Measurements from ENCODE around the gene TLE3.
"Not testable (repeated sequence)": the region's sequence is repeated elsewhere in the genome, so short reads cannot be mapped to it uniquely, and the experiment has no call there.

Gene TLE3

GRCh38 chr15:70118599-70118998 is 20.9 kb upstream of the TLE3 start:
- no peaks in the 10 kb centered on the region for H3K9me3 ChIP-seq (ENCODE audit: low read depth, low read length)
- DNase-seq (ENCODE audit: low read depth, low spot score) = no peak
- no peak overlapping the region for H3K27ac ChIP-seq
- no peaks in the 10 kb centered on the region for H3K36me3 ChIP-seq (ENCODE audit: insufficient read depth, low read length)
- no peak overlapping the region for H3K9ac ChIP-seq (ENCODE audit: insufficient read length)
- TF ChIP-seq POLR2AphosphoS5 (IDR thresholded peaks at IDR 0.05; ENCODE audit: borderline replicate concordance, low read depth, low read length) (no peak), EZH2 (IDR thresholded peaks at IDR 0.05) (no peak), FOXP2 (optimal IDR thresholded peaks at IDR 0.05; ENCODE audit: control extremely low read depth, extremely low read length, insufficient read depth) (no peak)
- H3K4me3 ChIP-seq = no peak overlapping the region

GRCh38 chr15:70116317-70116716 is 18.6 kb upstream of the TLE3 start:
- H3K27ac ChIP-seq = no peak overlapping the region
- DNase-seq (ENCODE audit: low read depth, low spot score) = no peak
- no peak overlapping the region for H3K9ac ChIP-seq (ENCODE audit: insufficient read length)
- no peaks in the 10 kb centered on the region for H3K36me3 ChIP-seq (ENCODE audit: insufficient read depth, low read length)
- no peak overlapping the region for H3K4me3 ChIP-seq
- no peaks in the 10 kb centered on the region for H3K9me3 ChIP-seq (ENCODE audit: low read depth, low read length)
- TF ChIP-seq FOXP2 (optimal IDR thresholded peaks at IDR 0.05; ENCODE audit: control extremely low read depth, extremely low read length, insufficient read depth) (no peak), POLR2AphosphoS5 (IDR thresholded peaks at IDR 0.05; ENCODE audit: borderline replicate concordance, low read depth, low read length) (no peak), EZH2 (IDR thresholded peaks at IDR 0.05) (no peak)

GRCh38 chr15:70114221-70114620 is 16.5 kb upstream of the TLE3 start:
- Histone ChIP-seq H3K36me3 (ENCODE audit: insufficient read depth, low read length) (no peaks in the 10 kb centered on the region), H3K27ac (no peak overlapping the region), H3K9me3 (ENCODE audit: low read depth, low read length) (no peaks in the 10 kb centered on the region), H3K4me3 (no peak overlapping the region), H3K9ac (ENCODE audit: insufficient read length) (no peak overlapping the region)
- TF ChIP-seq EZH2 (IDR thresholded peaks at IDR 0.05) (no peak), POLR2AphosphoS5 (IDR thresholded peaks at IDR 0.05; ENCODE audit: borderline replicate concordance, low read depth, low read length) (no peak), FOXP2 (optimal IDR thresholded peaks at IDR 0.05; ENCODE audit: control extremely low read depth, extremely low read length, insufficient read depth) (no peak)
- DNase-seq (ENCODE audit: low read depth, low spot score) = no peak

GRCh38 chr15:70113304-70113700 is 15.6 kb upstream of the TLE3 start:
- no peak overlapping the region for H3K9ac ChIP-seq (ENCODE audit: insufficient read length)
- H3K36me3 ChIP-seq (ENCODE audit: insufficient read depth, low read length) = no peaks in the 10 kb centered on the region
- no peak overlapping the region for H3K27ac ChIP-seq
- no peak for DNase-seq (ENCODE audit: low read depth, low spot score)
- no peaks in the 10 kb centered on the region for H3K9me3 ChIP-seq (ENCODE audit: low read depth, low read length)
- no peak overlapping the region for H3K4me3 ChIP-seq
- TF ChIP-seq EZH2 (IDR thresholded peaks at IDR 0.05) = no peak
- TF ChIP-seq FOXP2 (optimal IDR thresholded peaks at IDR 0.05; ENCODE audit: control extremely low read depth, extremely low read length, insufficient read depth) = no peak
- no peak for TF ChIP-seq POLR2AphosphoS5 (IDR thresholded peaks at IDR 0.05; ENCODE audit: borderline replicate concordance, low read depth, low read length)

- H3K9me3 ChIP-seq (ENCODE audit: low read depth, low read length); H3K4me3 ChIP-seq; H3K9ac ChIP-seq (ENCODE audit: insufficient read length); DNase-seq (ENCODE audit: low read depth, low spot score); H3K27ac ChIP-seq; H3K36me3 ChIP-seq (ENCODE audit: insufficient read depth, low read length): not testable (repeated sequence)
Measured at GRCh38 chr15:70112572-70113303, 15.0 kb upstream of the TLE3 start.

- TF ChIP-seq EZH2 (IDR thresholded peaks at IDR 0.05) = no peak
- no peaks in the 10 kb centered on the region for H3K36me3 ChIP-seq (ENCODE audit: insufficient read depth, low read length)
- H3K27ac ChIP-seq = no peak overlapping the region
- peak overlapping the region; percentile 65 for H3K4me3 ChIP-seq
- no peaks in the 10 kb centered on the region for H3K9me3 ChIP-seq (ENCODE audit: low read depth, low read length)
- H3K9ac ChIP-seq (ENCODE audit: insufficient read length) = peak overlapping the region; percentile 29
- DNase-seq (ENCODE audit: low read depth, low spot score) = no peak
Measured at GRCh38 chr15:70112074-70112395, 14.3 kb upstream of the TLE3 start.

- Histone ChIP-seq H3K9ac (ENCODE audit: insufficient read length) (peak overlapping the region; percentile 29), H3K36me3 (ENCODE audit: insufficient read depth, low read length) (no peaks in the 10 kb centered on the region), H3K9me3 (ENCODE audit: low read depth, low read length) (no peaks in the 10 kb centered on the region), H3K4me3 (peak overlapping the region; percentile 65), H3K27ac (peak overlapping the region; percentile 53; the same call in 1 of the 2 replicates)
- TF ChIP-seq POLR2AphosphoS5 (IDR thresholded peaks at IDR 0.05; ENCODE audit: borderline replicate concordance, low read depth, low read length) = peak; percentile 69
- TF ChIP-seq FOXP2 (optimal IDR thresholded peaks at IDR 0.05; ENCODE audit: control extremely low read depth, extremely low read length, insufficient read depth) = no peak
- peak; percentile 66 for DNase-seq (ENCODE audit: low read depth, low spot score)
Measured at GRCh38 chr15:70111203-70112073, 13.7 kb upstream of the TLE3 start.

- Histone ChIP-seq H3K9me3 (ENCODE audit: low read depth, low read length) (no peaks in the 10 kb centered on the region), H3K4me3 (no peak overlapping the region), H3K9ac (ENCODE audit: insufficient read length) (no peak overlapping the region), H3K36me3 (ENCODE audit: insufficient read depth, low read length) (no peaks in the 10 kb centered on the region), H3K27ac (no peak overlapping the region)
- TF ChIP-seq FOXP2 (optimal IDR thresholded peaks at IDR 0.05; ENCODE audit: control extremely low read depth, extremely low read length, insufficient read depth) (no peak), EZH2 (IDR thresholded peaks at IDR 0.05) (no peak), POLR2AphosphoS5 (IDR thresholded peaks at IDR 0.05; ENCODE audit: borderline replicate concordance, low read depth, low read length) (no peak)
- DNase-seq (ENCODE audit: low read depth, low spot score) = no peak
Measured at GRCh38 chr15:70109978-70110377, 12.3 kb upstream of the TLE3 start.

- no peaks in the 10 kb centered on the region for H3K36me3 ChIP-seq (ENCODE audit: insufficient read depth, low read length)
- TF ChIP-seq EZH2 (IDR thresholded peaks at IDR 0.05) = no peak
- TF ChIP-seq FOXP2 (optimal IDR thresholded peaks at IDR 0.05; ENCODE audit: control extremely low read depth, extremely low read length, insufficient read depth) = no peak
- TF ChIP-seq POLR2AphosphoS5 (IDR thresholded peaks at IDR 0.05; ENCODE audit: borderline replicate concordance, low read depth, low read length) = no peak
- H3K27ac ChIP-seq = no peak overlapping the region
- no peak for DNase-seq (ENCODE audit: low read depth, low spot score)
- H3K4me3 ChIP-seq = no peak overlapping the region
- H3K9ac ChIP-seq (ENCODE audit: insufficient read length) = no peak overlapping the region
- H3K9me3 ChIP-seq (ENCODE audit: low read depth, low read length) = no peaks in the 10 kb centered on the region
Measured at GRCh38 chr15:70109531-70109930, 11.8 kb upstream of the TLE3 start.

Data from SK-N-MC (cell line).